T-helper 1 cell (primary cell): ENCODE measurements around the gene MYH11.
"Not testable (repeated sequence)": the region's sequence is repeated elsewhere in the genome, so short reads cannot be mapped to it uniquely, and the experiment has no call there.

ENCODE experiments used
- DNase-seq, 5 donors: peaks; one replicate each; pipeline ENCODE4 v3.0.0-alpha.2; 2012 to 2020

MYH11 gene

GRCh38 chr16:15748654-15749053 is 108.2 kb downstream of the MYH11 start:
- DNase-seq, result no peak

DNA sequence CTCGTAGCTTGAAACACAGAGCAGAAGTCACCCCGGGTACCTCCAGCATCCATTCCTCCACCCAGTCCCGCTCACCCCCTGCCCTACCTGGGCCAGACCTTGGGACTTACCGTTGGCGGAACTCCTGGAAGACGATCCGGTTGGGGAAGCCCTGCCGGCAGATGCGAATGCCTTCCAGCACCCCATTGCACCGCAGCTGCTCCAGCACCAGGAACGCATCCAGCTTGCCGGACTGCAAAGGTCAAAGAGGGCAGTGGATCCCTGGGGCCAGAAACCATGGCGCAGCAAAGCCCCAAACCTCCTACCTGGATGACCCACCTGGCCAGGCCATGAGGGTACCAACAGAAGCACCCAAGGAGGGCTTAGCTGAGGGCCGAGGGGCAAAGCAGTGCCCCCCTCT is 108.9 kb downstream of the MYH11 start:
- DNase-seq, result no peak

GRCh38 chr16:15746332-15746731 is 110.5 kb downstream of the MYH11 start:
- no peak for DNase-seq

DNA sequence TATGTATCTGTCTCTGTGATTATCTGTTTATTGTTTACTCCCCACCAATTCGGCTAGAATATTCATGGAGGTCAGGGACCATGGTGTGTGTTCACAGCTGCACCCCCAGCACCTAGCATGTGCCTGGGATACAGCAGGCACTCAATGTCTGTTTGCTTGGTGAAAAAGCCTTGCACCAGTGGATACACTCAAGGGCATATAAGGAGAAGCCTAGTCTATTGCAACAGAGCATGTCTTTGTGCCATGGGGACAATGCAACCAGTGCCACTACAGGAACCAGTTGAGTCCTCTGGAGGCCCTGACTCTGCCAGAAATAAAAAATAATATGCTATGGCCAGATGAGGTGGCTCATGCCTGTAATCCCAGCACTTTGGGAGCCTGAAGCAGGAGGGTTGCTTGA is 113.2 kb downstream of the MYH11 start:
- no peak for DNase-seq

DNA sequence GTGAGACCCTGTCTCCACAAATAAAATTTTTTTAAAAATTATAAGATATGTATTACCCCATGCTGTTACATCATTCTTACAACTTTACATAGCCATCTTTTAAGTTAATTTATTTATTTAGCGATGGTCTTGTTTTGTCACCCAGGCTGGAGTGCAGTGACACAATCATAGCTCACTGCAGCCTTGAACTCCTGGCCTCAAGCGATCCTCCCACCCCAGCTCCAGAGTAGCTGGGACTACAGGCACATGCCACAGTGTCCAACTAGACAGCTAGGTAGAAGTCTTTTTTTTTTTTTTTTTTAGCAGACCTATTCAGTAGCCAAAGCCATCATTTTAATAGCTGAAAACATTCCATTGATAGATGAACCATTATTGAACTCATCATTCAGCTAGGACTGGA is 114.1 kb downstream of the MYH11 start:
- no peak for DNase-seq

DNA sequence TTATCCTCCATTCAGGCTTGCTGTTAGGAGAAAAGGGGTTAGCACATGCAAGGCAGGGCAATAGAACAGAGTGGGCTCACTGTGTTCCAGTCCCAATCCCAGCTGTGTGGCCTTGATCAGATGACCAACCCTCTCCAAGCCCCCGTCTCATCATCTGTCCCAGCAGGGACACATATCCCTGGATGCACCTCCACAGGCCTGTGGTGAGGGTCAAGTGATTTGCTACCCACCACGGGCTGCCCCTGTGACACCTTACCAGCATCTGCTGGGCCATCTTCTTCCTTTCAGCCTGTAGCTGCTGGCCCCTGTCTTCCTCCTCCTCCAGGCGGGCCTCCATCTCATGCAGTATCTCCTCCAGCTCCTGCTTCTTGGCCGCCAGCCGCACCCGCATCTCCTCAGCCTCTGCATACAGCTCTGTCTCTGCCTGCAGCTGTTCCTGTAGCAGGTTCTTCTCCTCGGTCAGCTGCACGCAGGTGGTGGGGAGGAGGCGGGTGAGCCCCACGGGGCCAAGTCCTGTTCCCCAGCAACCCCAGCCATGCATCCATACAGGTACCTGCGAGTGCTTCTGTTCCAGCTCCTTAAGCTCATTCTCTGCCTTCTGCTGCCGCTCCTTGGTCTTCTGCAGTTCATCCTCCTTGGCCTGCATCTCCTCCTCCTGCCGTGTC is 115.5 kb downstream of the MYH11 start:
- no peak for DNase-seq

- no peak for DNase-seq
Observed at GRCh38 chr16:15739950-15740349, 116.9 kb downstream of the MYH11 start.

GRCh38 chr16:15739464-15739863 is 117.4 kb downstream of the MYH11 start:
- no peak for DNase-seq

DNA sequence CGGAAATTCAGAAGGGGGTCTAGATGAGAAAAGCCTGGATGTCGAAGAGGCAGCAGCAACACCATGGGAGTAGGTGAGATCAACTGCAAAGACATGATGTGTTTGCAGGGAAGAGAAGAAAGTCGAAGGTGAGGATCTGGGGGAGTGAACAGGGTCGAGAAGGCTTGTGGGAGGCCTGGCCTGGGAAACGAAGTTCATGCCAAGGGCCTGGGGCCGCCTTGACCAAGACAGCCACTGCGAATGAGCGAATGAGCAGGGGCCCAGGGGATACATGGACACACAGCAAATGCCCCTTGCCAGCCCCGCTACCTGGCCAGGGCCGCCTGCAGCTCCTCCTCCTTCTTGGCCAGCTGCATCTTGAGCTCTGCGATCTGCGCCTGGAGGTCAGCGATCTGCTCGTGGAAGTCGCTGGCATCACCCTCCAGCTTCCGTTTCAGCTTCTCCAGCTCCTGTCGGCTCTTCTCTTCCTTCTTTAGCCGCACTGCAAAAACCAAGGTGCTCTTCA is 119.6 kb downstream of the MYH11 start:
- no peak for DNase-seq

DNA sequence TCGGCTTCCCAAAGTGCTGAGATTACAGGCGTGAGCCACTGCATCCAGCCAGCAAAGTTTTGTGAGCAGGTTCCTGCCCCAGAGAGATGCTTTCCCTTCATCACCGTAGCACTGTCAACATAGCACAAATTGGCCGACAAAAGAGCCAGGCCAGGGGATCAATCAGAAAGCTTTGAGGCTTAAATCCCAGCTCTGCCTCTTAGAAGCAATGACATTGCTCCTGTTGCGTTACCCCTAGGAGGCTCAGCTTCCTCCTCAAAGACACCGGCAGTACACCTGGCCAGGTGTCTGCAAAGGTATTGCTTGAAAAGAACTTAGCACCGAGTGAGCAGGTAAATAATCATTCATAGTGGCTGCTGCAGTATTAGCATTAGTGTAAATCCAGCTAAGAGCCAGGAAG is 120.3 kb downstream of the MYH11 start:
- DNase-seq, result no peak

DNA sequence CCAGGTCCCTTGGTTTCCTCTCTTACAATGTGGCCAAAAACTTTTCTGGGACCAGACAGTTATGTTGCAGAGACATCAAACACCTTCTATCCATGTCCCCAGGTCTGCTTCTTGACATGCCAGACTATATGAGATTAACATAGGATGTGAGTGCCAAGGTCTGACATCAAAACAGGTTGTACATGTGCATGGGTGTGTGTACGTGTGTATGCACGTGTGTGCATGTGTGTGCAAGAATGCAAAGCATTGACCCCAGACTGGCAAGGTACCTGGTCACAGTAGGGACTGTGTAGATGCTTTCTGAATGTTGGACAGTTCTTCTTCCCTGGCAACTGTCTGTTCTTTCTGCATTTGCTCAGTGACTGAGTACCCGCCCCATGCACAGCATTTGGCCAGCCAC is 121.2 kb downstream of the MYH11 start:
- DNase-seq, result no peak

DNA sequence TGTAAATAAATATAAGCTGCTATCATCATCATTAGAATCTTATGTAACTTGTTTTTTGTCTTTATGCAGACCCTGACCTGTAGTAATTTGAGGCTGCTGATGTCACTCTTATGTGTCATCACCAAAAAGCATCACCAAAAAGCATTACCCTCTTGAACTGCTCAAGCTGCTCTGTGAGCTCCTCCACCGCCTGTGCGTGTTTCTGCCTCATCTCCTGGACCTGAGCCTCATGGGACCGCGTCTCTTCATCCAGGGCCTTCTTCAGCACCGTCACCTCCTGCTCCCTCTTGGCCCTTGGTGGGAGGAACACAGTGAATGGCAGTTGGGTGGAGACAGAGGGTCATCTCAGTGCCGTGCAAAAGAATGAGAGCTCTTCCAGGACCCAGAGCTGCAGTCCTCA is 124.4 kb downstream of the MYH11 start:
- no peak for DNase-seq

DNA sequence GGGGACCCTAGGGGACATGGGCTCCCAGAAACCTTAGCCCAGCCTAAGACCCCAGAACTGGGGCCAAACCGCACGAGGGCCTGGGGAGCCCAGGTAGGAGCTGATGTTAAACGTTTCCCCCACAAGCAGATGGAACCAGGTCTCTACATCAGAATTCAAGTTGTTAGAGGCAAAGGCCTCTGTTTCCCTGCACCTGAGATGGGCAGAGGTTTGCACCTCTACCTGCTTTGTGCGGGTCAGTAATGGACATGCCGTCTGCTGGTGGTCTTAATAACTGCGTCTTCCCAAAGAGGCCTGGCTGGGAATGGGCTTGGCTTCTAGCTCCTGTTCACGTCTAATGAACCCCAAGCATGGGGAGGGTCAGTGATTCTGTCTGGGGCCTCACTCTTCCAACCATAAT is 127.7 kb downstream of the MYH11 start:
- no peak for DNase-seq

- DNase-seq, result not testable (repeated sequence)
Observed at GRCh38 chr16:15727697-15728096, 129.1 kb downstream of the MYH11 start.

DNA sequence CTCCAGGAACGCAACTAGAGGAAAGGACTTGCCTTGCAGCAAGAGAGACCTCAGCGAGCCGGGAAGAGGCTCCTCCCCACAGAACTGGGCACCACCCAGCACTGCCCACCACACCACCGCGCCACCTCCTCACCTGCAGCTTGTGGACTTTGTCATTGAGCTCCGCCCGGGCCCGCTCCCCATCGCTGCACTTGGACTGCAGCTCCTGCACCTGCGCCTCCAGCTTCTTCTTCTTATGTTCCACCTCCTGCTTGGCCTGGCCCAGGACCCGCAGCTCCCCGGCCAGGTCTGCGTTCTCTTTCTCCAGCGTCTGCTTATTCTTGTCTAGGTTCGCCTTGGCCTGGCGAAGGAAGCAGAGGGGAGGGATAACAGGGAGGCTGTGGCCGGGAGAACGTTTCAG is 130.1 kb downstream of the MYH11 start:
- no peak for DNase-seq

GRCh38 chr16:15725641-15726240 is 131.1 kb downstream of the MYH11 start:
- DNase-seq, result no peak

DNA sequence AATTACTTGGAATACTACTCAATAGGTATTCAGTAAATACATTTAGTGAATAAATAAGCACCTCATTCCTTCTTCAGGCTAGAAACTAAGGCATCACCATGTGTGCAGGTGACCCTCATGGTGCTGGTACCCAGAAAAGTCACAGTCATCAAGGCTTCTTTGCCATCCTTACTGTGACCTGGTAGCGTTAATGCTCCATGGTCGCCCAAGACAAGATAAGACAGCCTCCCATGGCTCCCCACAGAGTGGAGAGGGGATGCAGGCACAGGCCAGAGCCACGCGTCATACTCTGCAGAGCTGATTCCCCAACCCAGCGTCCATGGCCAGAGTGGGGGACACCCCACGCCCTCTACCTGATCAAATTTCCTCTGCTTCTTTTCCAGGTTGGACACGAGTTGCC is 133.0 kb downstream of the MYH11 start:
- no peak for DNase-seq

- DNase-seq, result no peak
Observed at GRCh38 chr16:15721018-15721417, 135.8 kb downstream of the MYH11 start.

DNA sequence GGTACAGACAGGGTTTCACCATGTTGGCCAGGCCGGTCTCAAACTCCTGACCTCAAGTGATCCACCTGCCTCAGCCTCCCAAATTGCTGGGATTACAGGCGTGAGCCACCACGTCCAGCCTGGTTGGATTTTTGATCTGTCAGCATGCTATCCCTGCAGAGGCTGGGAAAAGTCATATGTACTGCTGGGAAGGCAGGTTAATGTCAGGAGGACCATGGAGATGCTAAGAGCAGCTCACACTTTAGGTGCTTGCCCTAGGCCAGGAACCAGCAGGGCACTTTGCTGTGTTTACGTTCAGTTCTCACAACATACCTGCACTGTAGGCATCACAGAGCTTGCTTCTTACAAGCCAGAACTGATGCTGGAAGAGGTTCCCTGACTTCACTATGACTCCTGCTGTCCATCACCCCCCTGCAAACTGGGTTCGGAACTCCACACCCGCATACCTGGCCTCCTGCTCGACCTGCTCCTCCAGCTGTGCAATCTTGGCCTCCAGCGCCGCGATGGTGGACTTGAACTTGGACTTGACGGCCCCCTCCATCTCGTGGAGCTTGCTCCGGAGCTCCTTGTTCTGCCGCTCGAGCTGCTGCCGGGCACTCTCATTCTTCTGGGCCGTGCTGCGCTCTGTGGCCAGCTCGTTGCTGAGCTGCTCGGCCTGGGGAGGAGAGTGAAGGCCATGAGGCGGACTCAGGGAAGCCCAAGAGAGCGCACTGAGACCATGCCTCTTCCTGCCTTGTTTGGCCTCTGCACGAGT is 140.0 kb downstream of the MYH11 start:
- no peak for DNase-seq

DNA sequence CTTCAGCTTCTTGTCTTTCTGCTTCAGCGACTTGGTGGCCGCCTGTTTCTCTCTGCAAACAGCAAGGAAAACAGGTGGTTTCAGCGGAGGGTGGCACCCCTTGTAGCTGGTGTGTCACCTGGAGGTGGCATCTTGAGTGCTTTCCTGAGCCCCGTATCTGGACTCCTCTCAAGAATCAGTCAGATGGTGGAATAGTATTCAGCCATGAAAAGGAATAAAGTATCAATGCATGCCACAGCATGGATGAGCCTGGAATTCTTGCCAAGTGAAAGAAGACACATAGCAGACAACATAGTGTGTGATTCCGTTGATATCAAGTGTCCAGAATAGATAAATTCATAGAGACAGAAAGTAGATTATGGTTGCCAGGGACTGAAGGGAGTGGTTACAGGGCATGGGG is 141.6 kb downstream of the MYH11 start:
- no peak for DNase-seq

DNA sequence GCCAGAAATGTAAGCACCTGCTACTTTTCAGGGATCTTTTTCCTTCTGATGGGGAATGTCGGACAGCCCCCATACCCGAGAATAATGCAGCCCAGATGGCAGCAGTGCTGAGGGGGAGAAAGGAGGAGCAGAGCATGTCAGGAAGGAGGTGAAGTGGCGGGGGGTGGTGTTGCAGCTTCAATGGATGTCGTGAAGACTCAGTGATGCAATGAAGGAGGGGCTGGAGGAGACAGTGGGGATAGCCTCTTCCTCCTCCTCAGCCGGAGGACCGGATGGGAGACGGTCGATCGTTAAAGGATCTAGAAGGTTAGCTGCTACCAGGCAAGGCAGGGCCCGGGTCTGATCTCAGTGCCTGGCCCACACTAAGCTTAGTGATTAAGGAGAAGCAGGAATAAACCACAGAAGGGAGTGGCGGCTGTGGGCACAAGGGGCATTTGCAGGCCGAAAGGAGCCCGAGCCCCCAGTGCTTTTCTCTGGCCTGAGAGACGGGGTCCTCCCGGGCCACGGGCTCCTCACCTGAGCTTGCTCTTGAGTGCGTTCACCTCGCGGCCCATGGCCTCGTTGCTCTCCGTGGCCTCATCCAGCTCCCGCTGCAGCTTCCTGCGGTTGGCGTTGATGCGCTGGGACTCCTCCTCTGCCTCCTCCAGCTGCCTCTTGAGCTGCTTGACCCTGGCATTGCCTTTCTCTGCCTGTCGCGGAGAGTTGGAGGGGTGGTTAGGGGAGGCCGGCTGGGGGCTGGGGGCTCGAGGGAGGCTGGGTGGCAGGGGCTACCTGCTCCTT is 142.2 kb downstream of the MYH11 start:
- DNase-seq, result no peak

DNA sequence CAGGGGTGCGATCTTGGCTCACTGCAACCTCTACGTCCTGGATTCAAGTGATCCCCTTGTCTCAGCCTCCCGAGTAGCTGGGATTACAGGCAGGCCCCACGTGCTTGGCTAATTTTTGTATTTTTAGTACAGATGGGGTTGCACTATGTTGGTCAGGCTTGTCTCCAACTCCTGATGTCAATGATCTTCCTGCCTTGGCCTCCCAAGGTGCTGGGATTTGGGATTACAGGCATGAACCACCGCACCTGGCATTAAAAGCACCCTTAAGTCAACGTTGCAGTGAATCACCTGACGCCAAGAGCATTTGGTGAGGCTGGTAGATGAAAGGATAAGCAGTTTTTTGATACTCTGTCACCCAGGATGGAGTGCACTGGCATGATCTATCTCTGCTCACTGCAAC is 147.8 kb downstream of the MYH11 start:
- no peak for DNase-seq

DNA sequence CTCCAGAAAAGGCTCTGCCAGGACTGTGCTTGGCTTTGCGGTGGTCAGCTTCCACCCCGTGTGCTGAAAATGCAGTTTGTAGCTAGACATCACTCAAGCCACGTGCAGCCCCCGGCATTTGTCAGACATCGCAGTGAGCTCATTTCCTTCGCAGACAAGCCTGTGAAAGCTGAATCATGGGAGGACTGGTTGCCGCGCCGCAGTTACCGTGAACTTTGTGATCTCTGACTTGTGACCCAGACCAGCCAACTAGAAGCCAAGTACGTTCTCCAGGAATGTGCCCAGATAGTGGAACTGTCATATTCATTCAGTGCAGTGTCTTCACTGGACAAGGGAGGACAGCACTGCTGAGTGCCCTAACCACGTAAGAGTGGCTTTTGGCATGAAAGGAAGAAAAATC is 148.7 kb downstream of the MYH11 start:
- DNase-seq, result no peak
